HepG2 (cell line): ENCODE results near the gene FGFR4. TPM values are rescaled to one million over a fixed set of nuclear protein-coding genes. Genes with fewer than 3 reads are reported as not detected.

Experiments used
- CCDC6 ChIP-seq: sonication (generic); formaldehyde crosslinking; IDR thresholded peaks from 2 replicates; pipeline ENCODE4 v1.8.1; 2022; ENCODE audit warnings: mild to moderate bottlenecking, missing genetic modification reagents, moderate library complexity
- DR1 ChIP-seq: sonication (generic); formaldehyde crosslinking; IDR thresholded peaks from 2 replicates; pipeline ENCODE4 v1.8.0; 2021; ENCODE audit warnings: mild to moderate bottlenecking, missing genetic modification reagents, inconsistent platforms
- ESRRA ChIP-seq: sonication (generic); formaldehyde crosslinking; IDR thresholded peaks from 2 replicates; pipeline ENCODE4 v1.5.1; 2020; ENCODE audit warnings: mild to moderate bottlenecking, low read depth, missing genetic modification reagents
- FOSL1 ChIP-seq: sonication (generic); formaldehyde crosslinking; IDR thresholded peaks from 2 replicates; pipeline ENCODE4 v1.9.0; 2021; ENCODE audit warnings: missing genetic modification reagents, borderline replicate concordance
- HOXA5 ChIP-seq: sonication (generic); formaldehyde crosslinking; IDR thresholded peaks from 2 replicates; pipeline ENCODE4 v1.4.0; 2020; ENCODE audit warnings: missing genetic modification reagents
- KDM2A ChIP-seq: sonication (generic); formaldehyde crosslinking; IDR thresholded peaks from 2 replicates; pipeline ENCODE4 v1.4.0; 2020; ENCODE audit warnings: low read depth, missing genetic modification reagents, borderline replicate concordance
- NFYB ChIP-seq: sonication (generic); formaldehyde crosslinking; IDR thresholded peaks from 2 replicates; pipeline ENCODE4 v1.4.0; 2020; ENCODE audit warnings: missing genetic modification reagents
- PLRG1 ChIP-seq: fragments of 450-650 bp; conservative IDR thresholded peaks from 2 replicates; pipeline ENCODE4 v1.6.1; 2016
- PPARG ChIP-seq: conservative IDR thresholded peaks from 2 replicates; pipeline ENCODE4 v1.6.1; 2016; ENCODE audit warnings: missing biosample characterization, missing genetic modification reagents
- RFXAP ChIP-seq: sonication (generic); formaldehyde crosslinking; IDR thresholded peaks from 2 replicates; pipeline ENCODE4 v1.4.0; 2020; ENCODE audit warnings: missing genetic modification reagents, borderline replicate concordance
- SOX13 ChIP-seq, 3 experiments: fragments of 450-650 bp in 1 of 3; sonication (generic) in 1 of 3; formaldehyde crosslinking in 1 of 3; IDR thresholded peaks in 2 of 3; conservative IDR thresholded peaks in 1 of 3; 2 replicates each; pipeline versions ENCODE4 v1.5.0 to v1.6.1; 2016 to 2020; ENCODE audit warnings: antibody characterized with exemption in 1 of 3, mild to moderate bottlenecking in 1 of 3, missing compliant biosample characterization in 1 of 3, missing genetic modification reagents in 1 of 3, moderate library complexity in 1 of 3
- ZBTB43 ChIP-seq: sonication (generic); formaldehyde crosslinking; conservative IDR thresholded peaks from 2 replicates; pipeline ENCODE4 v1.4.0; 2020; ENCODE audit warnings: missing genetic modification reagents
- ZNF136 ChIP-seq: sonication (generic); formaldehyde crosslinking; IDR thresholded peaks from 2 replicates; pipeline ENCODE4 v1.8.1; 2022; ENCODE audit warnings: low read depth, mild to moderate bottlenecking, moderate library complexity, missing genetic modification reagents
- ZNF235 ChIP-seq: sonication (generic); formaldehyde crosslinking; IDR thresholded peaks from 2 replicates; pipeline ENCODE4 v1.8.1; 2023; ENCODE audit warnings: mild to moderate bottlenecking, missing genetic modification reagents, borderline replicate concordance
- ZNF292 ChIP-seq: sonication (generic); formaldehyde crosslinking; IDR thresholded peaks from 2 replicates; pipeline ENCODE4 v1.8.1; 2022; ENCODE audit warnings: mild to moderate bottlenecking, low read depth, missing genetic modification reagents, borderline replicate concordance
- ZNF362 ChIP-seq: sonication (generic); formaldehyde crosslinking; IDR thresholded peaks from 2 replicates; pipeline ENCODE4 v1.4.0; 2020; ENCODE audit warnings: missing genetic modification reagents, mild to moderate bottlenecking, borderline replicate concordance
- ZNF446 ChIP-seq: sonication (generic); formaldehyde crosslinking; IDR thresholded peaks from 2 replicates; pipeline ENCODE4 v1.5.0; 2020; ENCODE audit warnings: mild to moderate bottlenecking, missing genetic modification reagents
- ZNF451 ChIP-seq: sonication (generic); formaldehyde crosslinking; IDR thresholded peaks from 2 replicates; pipeline ENCODE4 v1.5.0; 2020; ENCODE audit warnings: mild to moderate bottlenecking, missing genetic modification reagents
- ZNF550 ChIP-seq: sonication (generic); formaldehyde crosslinking; IDR thresholded peaks from 2 replicates; pipeline ENCODE4 v1.4.0; 2020; ENCODE audit warnings: mild to moderate bottlenecking, missing genetic modification reagents, borderline replicate concordance
- ZSCAN29 ChIP-seq: sonication (generic); formaldehyde crosslinking; conservative IDR thresholded peaks from 2 replicates; pipeline ENCODE4 v1.4.0; 2020; ENCODE audit warnings: mild to moderate bottlenecking, missing genetic modification reagents
- polyA plus RNA-seq, 8 experiments: library from polyadenylated mRNA; depleted of rRNA in 3 of 8; stranded (reverse) in 7 of 8; unstranded in 1 of 8; fragments of >200 nt; fragmentation: Illumina TruSeq in 4 of 8; extraction: Trizol in 4 of 8; gene quantifications; 2 replicates each; pipeline versions ENCODE4 v1.2.1 to v1.2.3, GENCODE V29; 2011 to 2016; ENCODE audit warnings: low read depth in 4 of 8, missing spikeins in 1 of 8, mixed read lengths in 1 of 8; ENCODE audit not compliant: insufficient read depth in 1 of 8
- total RNA-seq, 5 experiments: library from RNA; depleted of rRNA; stranded (reverse); fragments of >200 nt; fragmentation: Illumina TruSeq; extraction: Trizol; gene quantifications; 2 replicates each; pipeline ENCODE4 v1.2.3, GENCODE V29; 2016; ENCODE audit warnings: low read depth in 1 of 5
- TF ChIP-seq, protein P1 (sequence below): sonication (generic); formaldehyde crosslinking; IDR thresholded peaks from 2 replicates; pipeline ENCODE4 v1.5.0; 2020; ENCODE audit warnings: mild to moderate bottlenecking, missing genetic modification reagents
- TF ChIP-seq, protein P2 (sequence below): sonication (generic); formaldehyde crosslinking; IDR thresholded peaks from 2 replicates; pipeline ENCODE4 v1.5.0; 2020; ENCODE audit warnings: mild to moderate bottlenecking, missing genetic modification reagents, borderline replicate concordance
- TF ChIP-seq, protein P3 (sequence below): sonication (generic); formaldehyde crosslinking; IDR thresholded peaks from 2 replicates; pipeline ENCODE4 v1.8.0; 2022; ENCODE audit warnings: missing genetic modification reagents, low read depth, mild to moderate bottlenecking, borderline replicate concordance

Gene FGFR4
- total and polyA plus RNA-seq, 2 of the 13 experiments (the other 11 are each of a cell fraction or from before 2014, with no cell fraction given) = 129 to 219 TPM

DNA sequence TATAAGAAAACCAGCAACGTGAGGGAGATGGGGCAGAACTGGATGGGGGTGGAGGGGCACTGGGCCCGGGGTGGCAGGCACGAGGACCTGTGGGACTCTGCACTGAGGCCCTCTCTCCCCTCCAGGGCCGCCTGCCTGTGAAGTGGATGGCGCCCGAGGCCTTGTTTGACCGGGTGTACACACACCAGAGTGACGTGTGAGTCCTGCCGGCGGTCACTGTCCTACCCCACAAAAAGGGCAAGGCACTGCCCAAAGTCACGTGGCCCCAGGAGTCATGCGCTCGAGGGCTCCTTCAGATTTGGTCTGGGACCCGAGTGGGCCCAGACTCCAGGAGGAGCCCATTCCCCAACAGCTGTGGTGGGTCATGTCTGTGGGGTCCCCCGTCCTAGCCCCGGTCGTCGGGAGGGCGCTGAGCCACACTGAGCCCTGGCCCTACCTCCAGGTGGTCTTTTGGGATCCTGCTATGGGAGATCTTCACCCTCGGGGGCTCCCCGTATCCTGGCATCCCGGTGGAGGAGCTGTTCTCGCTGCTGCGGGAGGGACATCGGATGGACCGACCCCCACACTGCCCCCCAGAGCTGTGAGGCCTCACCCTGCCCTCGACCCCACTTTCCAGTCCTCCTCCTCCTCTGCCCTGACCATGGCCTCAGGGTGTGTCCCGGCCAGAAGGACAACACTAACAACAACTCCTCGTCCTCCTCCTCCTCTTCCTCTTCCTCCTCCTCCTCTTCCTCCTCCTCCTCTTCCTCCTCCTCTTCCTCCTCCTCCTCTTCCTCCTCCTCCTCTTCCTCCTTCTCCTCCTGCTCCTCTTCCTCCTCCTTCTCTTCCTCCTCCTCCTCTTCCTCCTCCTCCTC lies 9.7 kb downstream of the FGFR4 start (continued):
- TF ChIP-seq SOX13 (IDR thresholded peaks at IDR 0.05) (no peak), SOX13 (CRISPR knock-in tag; conservative IDR thresholded peaks at IDR 0.05 in 1 of 2, IDR thresholded peaks at IDR 0.05 in 1 of 2) (no peak), ZNF451 (no peak), CCDC6 (CRISPR knock-in tag) (no peak), KDM2A (no peak), FOSL1 (CRISPR knock-in tag) (no peak), ZNF550 (CRISPR knock-in tag) (no peak), ZNF235 (no peak), ZSCAN29 (CRISPR knock-in tag) (no peak), ZNF362 (CRISPR knock-in tag) (no peak), ESRRA (CRISPR knock-in tag) (no peak), ZNF446 (CRISPR knock-in tag) (no peak), NFYB (CRISPR knock-in tag) (no peak), PPARG (no peak), RFXAP (CRISPR knock-in tag) (no peak), ZBTB43 (no peak), PLRG1 (no peak), DR1 (CRISPR knock-in tag) (no peak), ZNF292 (CRISPR knock-in tag) (no peak), HOXA5 (CRISPR knock-in tag) (no peak), ZNF136 (CRISPR knock-in tag) (no peak)
- TF ChIP-seq, protein P1, sequence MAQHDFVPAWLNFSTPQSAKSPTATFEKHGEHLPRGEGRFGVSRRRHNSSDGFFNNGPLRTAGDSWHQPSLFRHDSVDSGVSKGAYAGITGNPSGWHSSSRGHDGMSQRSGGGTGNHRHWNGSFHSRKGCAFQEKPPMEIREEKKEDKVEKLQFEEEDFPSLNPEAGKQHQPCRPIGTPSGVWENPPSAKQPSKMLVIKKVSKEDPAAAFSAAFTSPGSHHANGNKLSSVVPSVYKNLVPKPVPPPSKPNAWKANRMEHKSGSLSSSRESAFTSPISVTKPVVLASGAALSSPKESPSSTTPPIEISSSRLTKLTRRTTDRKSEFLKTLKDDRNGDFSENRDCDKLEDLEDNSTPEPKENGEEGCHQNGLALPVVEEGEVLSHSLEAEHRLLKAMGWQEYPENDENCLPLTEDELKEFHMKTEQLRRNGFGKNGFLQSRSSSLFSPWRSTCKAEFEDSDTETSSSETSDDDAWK (CRISPR knock-in tag) = no peak
- TF ChIP-seq, protein P2, sequence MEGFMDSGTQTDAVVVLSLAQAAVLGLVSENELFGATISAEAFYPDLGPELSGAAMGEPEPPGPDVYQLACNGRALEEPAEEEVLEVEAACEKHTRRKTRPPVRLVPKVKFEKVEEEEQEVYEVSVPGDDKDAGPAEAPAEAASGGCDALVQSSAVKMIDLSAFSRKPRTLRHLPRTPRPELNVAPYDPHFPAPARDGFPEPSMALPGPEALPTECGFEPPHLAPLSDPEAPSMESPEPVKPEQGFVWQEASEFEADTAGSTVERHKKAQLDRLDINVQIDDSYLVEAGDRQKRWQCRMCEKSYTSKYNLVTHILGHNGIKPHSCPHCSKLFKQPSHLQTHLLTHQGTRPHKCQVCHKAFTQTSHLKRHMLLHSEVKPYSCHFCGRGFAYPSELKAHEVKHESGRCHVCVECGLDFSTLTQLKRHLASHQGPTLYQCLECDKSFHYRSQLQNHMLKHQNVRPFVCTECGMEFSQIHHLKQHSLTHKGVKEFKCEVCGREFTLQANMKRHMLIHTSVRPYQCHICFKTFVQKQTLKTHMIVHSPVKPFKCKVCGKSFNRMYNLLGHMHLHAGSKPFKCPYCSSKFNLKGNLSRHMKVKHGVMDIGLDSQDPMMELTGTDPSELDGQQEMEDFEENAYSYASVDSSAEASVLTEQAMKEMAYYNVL (CRISPR knock-in tag) = no peak
- TF ChIP-seq, protein P3, sequence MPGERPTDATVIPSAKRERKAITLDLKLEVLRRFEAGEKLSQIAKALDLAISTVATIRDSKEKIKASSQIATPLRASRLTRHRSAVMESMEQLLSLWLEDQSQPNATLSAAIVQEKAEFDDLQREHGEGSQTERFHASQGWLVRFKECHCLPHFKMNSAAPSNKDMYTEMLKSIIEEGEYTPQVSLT = no peak
